Measurements from ENCODE around the gene DDX49.
"Not testable (repeated sequence)": the region's sequence is repeated elsewhere in the genome, so short reads cannot be mapped to it uniquely, and the experiment has no call there.

Gene DDX49

DNA sequence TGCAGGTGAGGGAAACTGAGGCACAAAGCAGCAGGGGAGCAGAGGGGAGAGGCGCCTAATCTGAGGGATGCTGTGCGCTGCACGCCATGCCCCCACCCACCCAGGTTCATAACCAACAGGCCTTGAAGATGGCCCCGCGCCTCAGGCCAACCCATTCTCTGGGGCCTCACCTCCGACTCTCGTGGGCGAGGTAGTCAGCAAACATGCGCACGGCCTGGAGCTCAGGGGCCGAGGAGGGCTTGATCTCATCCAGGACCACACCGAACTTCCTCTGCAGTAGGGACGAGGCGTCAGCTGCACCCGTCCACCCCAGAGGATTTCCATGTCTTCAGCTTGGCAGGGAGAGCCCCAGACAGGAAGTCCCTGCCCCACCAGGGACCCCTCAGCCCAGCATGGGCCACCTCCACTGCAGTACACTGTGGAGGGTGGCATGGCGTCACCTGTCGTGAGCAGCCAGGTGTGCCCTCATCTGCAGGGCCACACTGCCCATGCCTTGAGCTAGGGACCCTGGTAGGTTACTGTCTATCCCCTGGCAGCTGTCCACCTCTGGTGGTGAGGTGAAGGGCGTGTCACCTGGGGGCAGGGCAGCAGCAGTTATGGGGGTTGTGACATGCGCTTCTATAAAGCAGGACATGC lies 8.6 kb upstream of the DDX49 start:
- no peak for DNase-seq

DNA sequence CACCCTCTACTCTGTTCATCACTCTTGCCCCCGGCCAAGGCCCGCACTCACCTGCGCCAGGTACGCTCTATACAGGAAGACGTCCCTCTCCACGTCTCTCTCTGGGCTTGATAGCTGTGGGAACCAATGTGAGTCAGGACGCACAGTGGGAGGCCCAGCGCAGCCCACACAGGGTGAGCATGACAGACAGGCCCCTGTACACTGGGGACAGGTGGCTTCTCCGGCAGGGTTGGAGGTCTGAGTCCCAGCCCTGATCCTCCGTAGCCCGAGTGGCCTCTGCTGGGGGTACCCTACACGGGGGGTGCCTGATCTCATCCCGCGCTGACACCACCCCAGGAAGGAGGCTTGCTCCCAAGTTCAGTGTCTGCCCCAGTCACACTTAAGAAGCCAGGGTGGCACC lies 6.6 kb upstream of the DDX49 start:
- no peak for DNase-seq

DNA sequence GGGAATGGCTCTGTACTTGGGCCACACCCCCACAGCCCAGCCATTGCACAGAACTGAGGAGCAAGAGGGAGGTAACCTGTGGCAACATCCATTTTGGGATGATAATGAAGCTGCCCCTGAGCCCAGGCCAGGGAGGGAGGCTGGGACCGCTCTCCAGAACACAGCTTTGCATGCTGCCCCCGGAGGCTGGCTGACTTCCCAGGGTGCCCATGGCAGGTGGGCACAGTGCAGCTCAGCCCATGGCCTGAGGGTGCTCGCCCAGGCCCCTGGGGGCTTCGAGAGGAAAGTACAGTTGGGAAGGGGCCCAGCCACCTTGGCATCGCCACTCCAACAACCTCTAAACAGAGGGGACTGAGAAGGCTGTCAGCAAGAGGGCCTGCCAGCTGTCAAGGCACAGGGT lies 6.0 kb upstream of the DDX49 start:
- no peak for DNase-seq

DNA sequence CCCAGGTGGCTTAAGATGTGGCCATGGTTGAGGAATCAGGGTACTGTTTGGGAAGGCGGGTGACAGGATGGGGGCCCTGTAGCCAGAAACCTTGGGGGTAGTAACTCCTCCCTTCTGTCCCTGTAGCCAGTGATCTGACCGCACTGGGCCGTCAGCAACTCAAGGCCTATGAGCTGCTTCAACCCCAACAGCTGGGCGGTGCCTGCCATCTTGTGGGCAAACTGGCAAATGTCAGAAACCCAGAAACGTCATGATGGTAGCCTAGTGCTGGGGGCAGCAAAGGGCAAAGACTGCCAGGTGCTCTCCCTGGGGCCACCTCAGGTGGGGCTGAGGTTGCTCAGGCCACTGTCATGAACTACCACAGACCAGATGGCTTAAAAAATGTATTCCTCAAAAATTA lies 3.9 kb upstream of the DDX49 start:
- peak; percentile 23 to 24 for DNase-seq

DNA sequence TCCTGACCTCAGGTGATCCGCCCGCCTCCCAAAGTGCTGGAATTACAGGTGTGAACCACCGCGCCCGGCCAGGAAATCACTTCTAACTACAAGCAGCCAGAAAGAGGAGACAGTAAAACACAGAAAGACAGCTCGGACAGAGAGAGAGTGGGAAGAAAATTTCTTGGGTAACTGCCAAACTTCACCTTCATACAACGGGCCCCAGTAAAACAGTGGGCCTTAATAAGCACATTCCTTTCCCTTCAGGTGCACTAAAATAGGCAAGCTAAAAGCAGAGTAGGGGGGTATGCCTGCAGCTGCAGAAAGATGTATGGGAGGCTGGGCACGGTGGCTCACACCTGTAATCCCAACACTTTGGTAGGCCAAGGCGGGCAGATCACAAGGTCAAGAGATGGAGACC lies 1.9 kb upstream of the DDX49 start:
- not testable (repeated sequence) for DNase-seq

DNA sequence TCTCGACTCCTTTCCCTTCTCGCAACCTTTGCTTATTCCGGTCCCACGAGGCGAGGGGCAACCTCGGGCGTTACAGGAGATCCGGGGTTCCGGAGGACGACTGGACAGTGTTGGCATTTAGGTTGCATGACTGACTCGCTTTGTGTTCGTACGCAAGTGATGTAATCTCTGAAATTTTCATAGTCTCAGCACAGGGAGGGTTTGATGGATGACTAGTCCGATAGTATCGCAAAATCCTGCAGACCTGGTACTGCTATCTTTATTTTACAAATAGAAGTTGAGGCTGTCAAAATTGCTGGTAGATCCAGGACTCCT lies 342 bp downstream of the DDX49 start:
- DNase-seq: no peak

DNA sequence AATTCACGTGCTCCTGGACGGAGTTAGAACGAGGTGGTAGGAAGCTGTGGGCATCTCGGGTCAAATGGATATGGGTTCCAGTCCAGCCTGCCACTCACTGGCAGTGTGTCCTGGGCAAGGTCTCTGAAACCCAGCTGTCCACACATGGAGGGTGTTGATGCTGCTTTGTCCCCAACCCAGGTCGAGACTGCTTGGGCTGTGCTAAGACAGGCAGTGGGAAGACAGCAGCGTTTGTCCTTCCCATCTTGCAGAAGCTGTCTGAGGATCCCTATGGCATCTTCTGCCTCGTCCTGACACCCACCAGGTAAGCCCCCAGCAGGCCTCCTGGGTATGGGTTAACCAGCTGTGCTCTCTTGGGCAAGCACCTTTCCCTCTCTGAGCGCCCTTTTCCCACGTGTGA lies 885 bp downstream of the DDX49 start:
- DNase-seq: no peak

DNA sequence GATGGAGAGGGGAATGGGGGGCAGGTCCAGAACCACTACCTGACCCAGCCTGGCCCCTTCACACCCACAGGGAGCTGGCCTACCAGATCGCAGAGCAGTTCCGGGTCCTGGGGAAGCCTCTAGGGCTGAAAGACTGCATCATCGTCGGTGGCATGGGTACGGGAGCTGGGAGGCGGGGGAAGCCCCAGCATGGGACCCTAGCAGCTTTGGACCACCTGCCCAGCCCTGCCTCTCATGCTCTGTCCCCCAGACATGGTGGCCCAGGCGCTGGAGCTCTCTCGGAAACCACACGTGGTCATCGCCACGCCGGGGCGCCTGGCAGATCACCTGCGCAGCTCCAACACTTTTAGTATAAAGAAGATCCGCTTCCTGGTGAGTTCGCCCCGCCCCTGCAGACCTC lies 2.1 kb downstream of the DDX49 start:
- DNase-seq: no peak

DNA sequence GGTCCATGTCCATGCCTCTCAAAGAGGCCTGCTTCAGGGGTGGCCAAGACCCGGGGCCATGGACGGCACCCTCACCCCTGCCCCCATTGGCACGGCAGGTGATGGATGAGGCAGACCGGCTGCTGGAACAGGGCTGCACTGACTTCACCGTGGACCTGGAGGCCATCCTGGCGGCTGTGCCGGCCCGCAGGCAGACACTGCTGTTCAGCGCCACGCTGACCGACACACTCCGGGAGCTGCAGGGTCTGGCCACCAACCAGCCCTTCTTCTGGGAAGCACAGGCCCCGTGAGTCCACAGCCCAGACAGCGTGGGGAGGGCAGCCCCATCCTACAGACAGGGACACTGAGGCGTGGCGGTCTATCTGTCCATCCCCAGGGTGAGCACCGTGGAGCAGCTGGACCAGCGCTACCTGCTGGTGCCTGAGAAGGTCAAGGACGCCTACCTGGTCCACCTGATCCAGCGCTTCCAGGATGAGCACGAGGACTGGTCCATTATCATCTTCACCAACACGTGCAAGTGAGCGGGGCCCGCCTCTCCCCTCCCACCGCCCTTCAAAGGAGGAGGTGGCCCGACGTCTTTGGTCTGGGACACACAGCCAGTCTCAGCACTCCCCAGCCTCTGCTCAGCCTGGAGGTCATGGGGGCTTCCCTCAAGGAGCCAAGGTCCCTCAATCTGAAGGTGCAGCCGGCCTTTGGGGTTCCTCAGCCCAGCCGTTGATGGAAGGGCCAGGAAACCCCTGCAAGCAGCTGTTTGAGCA lies 2.9 kb downstream of the DDX49 start:
- no peak for DNase-seq

DNA sequence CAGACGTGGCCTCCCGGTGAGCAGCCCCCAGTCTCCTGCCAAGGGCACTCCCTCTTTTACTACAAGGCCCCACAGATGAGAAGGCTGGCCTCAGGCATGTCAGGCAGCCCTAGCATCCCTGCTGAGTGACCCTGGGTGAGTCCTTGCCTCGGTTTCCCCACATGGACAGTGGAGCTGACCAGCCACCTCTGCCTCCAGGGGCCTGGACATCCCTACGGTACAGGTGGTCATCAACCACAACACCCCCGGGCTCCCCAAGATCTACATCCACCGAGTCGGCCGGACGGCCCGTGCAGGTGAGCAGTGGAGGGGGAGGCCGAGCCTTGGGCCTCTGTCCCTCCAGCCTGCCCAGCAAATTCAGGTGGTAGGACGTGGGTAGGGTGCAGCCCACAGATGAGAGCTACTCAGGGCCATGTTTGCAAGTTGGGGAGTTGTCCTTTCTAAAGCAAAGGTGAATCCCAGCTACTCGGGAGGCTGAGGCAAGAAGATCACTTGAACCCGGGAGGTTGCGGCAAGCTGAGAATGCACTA lies 5.2 kb downstream of the DDX49 start:
- no peak for DNase-seq

DNA sequence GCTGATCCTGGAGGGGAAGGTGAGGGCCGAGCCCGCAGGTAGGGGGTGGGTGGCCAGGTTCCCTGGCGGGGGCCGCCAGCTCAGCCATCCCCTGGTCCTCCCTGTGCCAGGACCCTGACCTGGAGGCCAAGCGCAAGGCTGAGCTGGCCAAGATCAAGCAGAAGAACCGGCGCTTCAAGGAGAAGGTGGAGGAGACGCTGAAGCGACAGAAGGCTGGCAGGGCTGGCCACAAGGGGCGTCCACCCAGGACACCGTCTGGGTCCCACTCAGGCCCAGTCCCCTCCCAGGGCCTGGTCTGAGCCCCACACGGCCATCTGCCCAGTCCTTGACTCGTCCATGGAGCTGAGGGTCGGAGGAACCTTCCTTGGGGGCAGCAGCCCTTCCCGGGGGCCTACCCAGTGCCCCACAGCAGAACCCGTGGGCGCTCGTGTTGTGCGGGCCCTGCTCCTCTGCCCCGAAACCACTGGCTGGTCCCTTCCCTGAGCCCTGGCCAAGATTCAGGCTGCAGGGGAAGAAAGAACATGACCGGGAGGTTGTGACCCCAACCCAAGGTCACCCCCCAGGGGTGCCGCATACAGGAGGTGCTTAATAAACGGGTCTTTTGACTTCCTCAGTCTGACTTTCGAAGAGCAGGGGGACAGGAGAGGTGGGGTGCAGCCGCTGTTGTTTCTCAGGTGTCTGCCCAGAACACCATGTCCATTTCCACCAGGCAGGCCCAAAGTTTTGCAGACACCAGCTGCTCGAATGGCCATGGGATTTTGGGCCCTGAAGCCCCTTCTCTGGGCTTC lies 8.7 kb downstream of the DDX49 start:
- DNase-seq: no peak

DNA sequence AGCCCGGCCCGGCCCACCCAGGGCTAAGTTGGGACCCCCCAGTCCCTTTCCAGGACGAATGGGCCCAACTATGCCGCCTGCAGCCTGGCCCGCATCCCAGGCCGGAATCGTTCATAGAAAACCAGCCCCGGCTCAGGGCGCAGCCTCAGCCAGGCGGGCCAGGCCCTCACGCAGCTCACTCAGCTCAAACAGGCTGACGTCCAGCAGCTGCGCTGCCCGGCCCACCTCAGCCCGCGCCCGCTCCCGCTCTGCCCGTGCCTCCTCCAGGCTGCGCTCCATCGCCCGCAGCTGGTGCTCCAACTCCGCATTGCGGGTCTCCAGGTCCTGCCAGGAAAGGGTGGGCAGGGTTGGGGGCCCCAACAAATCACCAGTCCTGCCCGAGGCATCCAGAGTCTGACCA lies 9.8 kb downstream of the DDX49 start:
- no peak for DNase-seq

DNA sequence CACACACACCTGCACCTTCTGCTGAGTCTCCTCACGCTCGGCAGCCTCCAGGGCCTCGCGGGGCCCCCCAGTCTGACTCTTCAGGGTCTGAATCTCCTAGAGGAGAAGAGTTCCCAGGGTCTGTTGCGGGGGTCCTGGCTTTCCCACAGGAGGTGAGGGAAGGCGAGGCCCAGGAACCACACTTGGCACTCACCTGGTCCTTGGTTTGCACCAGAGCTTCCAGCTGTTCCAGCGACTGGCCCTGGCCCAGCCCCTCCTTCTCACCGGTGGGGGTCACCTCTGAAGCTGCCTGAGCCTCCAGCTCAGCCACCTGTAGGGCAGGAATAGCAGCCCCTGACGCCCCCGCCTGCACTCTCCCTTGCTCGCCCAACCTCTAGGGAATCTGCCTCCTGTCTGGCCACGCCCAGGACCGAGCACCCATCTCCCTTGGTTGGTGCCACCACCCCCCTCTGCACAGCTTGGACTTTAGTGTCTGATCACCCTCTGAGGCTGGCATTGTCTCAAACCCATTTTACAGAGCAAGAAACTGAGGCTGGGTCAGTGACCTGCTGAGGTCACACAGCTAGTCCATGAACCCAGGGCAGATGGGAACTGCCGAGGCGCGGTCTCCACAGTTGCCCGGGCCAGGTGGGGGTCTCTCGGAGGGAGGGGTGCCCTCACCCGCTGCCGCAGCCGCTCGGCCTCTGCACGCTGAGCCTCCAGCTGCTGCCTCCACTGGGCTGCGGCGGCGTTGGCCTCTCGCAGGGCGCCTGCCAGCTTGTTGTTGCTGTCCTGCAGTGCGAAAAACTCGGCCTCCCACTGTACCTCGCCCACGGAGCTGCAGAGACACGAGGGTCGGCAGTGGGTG lies 12.0 kb downstream of the DDX49 start:
- no peak for DNase-seq

DNA sequence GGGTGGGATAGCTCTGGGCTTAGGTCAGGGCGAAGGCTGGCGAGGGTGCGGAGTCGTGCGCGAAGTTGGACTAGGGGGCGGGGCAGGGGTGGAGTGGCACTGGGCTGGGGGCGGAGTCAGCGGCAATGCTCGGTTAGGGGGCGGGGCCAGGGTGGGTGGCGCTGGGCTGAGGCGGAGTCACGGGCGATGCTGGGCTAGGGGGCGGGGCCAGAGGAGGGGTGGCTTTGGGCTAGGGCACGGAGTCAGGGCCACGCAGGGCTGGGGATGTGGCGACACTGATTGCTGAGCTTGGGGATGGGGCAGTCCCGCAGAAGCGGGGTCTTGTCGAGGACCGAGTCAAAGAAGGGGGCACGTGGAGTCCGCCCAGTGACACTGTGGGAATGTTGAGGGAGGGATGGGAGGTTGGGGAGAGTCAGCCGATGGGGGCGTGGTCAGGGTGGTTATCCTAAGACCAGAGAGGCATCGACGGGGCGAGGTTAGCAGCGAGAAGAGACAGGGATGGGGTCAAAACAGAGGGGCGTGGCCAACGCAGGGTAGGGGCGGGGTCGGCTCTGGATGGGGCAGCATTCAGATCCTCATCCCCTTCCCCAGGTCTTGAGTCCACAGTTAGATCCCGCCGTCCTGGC lies 12.8 kb downstream of the DDX49 start:
- peak; percentile 77 to 85 for DNase-seq

DNA sequence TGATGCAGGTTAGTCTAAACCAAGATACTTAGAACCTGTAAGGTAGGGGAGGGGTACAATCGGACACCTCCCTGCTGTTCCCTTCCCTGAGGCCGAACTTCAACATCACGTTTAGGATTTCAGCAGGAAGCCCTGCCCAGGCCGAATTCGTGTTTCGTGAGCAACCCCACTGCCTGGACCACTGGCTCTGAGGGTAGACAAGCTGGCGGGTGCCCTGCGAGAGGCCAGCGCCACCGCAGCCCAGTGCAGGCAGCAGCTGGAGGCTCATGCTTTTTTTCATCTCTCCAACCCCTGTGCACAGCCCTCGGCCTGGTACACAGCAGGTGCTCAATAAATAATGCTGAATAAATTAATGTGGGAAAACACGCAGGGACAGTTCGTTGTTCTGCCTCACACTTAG lies 13.8 kb downstream of the DDX49 start:
- DNase-seq: no peak

DNA sequence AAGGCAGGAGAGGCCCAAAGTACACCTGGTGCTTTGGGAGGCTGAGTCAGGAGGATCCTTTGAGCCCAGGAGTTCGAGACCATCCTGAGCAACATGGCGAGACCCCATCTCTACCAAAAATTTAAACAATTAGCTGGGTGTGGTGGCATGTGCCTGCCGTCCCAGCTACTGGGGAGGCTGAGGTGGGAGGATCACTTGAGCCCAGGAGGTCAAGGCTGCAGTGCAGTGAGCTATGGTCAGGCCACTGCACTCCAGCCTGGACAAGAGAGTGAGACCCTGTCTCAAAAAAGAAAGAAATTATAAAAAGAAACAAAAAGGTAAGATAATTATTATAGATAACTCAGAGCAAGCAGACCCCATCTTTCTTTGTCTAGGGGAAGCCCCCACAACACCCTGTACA lies 19.6 kb downstream of the DDX49 start:
- DNase-seq: no peak

DNA sequence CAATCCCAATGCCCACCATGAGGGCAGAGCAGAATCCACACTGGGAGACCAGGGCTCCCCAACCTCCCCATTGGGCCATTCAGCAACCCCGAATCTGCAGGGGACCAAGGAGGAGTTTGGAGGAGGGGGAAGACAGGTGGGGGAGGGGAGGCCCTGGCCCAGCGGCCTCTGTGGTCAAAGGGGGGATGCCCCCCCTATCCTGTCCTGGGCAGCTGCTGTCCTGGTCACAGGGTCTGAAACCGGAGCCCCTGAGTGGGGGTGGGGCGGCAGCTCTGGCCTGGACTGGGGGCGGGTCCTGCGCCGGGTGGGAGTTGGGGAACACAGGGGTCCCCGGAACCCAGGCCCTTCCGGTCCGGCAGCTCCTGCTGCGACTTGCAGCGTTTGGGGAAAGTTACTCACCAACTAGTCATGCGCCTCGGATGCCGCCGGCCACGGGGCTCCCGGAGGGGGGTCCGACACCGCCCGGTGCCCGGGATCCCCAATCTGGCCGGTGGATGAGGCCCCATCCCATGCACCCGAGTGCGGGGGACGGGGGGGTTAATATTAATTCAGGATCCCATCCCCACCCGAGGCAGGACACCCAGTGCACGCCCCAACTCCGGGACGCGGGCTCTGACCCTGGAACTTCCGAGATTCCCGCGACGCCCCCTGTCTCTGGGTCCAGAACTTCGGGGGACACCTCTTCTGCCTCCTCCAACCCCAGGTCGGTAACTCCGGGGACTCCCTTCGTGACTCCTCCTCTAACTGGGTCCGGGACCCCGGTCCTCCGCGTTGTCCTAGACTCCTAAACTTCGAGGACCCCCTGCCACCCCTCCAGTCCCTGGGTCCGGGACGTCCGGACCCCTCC lies 20.6 kb downstream of the DDX49 start:
- no peak for DNase-seq

DNA sequence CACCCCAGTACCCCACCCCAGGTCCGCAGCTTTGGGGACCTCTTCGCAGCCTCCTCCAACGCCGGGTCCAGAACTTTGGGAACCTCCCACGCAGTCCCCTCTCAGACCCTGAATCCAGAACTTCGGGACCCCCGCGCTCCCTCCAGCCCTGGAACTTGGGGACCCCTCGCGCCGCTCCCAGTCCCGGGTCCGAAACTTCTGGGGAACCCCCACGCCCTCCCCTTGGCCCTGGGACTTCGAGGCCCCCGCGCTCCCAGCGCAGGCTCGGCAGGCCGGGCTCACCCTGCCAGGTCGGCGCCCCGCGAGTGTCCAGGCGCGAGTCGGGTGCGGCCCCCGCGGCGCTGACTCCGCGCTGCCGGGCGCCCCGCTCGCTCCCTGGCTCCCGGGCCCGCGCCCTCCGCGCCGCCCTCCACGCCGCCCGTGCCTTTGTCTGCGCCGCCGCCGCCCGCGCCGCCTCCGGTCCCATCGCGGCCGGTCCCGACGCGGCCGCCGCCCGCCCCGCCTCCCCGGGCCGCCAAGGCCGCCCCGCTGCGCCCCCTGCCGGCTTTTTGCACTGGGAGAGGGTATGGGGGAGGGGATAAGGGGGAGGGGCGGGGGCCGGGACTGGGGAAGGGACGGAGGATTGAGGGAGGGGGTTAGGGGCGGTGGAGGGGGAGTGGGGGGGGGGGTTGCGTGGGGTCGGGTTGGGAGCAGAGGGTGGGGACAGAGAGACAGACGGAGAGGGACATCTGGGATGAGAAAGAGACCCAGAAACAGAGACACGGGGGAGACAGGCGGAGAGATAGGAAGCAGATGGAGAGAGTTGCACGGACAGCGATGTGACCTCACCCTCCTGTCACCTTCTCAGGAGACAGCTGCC lies 21.5 kb downstream of the DDX49 start, which contains the start of gene HOMER3:
Gene HOMER3 (minus strand): TSS at position 449 of the 859 bp plus-strand sequence. CDS start 2,235 bp downstream, outside the sequence.
- peak; percentile 67 to 84 for DNase-seq

DNA sequence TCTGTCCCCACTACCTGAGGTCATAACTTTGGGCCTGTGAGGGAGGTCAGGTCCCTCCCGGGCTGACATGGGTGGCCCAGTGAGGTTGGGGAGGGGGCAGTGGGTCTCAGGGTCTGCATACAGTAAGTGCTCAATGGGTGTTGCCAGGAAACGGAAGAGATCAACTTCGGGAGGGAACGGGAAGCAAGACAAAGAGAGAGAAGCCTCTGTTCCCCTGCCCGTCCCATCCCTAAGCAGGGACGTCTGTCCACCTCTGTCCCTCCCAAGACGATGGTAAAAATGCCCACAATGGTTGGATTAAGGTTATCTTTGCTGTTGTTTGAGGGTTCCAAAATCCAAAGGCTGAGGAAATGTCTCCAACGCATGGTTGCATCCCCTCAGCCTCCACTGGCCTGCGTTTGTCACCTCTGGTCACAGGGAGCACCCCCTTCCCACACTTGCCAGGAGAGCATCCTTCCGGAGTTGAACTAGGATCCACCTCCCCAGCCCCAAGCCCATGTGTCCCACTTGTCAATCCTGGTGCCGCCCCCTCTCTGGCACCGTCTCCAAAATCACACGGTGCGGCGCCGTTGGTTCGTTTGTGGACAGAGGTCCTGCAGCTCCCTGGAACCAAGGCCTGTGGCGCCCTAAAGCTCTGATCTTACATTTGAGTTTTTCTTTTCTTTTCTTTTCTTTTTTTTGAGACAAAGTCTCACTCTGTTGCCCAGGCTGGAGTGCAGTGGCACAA lies 22.3 kb downstream of the DDX49 start:
- no peak for DNase-seq

DNA sequence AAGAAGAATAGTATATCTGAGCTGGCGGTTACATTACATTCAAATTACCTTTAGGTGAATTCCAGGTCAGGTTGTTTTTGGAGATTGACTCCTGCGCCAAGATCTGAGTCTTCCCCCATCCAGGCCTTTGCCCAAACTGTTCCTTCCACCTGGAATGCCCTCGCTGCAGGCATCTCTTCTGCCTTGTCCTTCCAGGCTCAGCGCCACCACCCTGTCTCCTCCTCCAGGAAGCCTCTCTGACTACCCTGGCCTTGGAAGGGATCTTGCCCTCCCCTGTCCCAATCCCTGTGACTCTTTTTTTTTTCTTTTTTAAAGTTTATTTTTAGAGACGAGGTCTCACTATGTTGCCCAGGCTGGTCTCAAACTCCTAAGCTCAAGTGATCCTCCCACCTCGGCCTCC lies 23.2 kb downstream of the DDX49 start:
- no peak for DNase-seq
